ENCODE data around the gene OTOF.
"Not testable (repeated sequence)": the region's sequence is repeated elsewhere in the genome, so short reads cannot be mapped to it uniquely, and the experiment has no call there.

The OTOF gene

GRCh38 chr2:26480566-26481423 is 2.9 kb upstream of the OTOF start:
- no peak for DNase-seq (ENCODE audit: low read depth, low spot score)

DNA sequence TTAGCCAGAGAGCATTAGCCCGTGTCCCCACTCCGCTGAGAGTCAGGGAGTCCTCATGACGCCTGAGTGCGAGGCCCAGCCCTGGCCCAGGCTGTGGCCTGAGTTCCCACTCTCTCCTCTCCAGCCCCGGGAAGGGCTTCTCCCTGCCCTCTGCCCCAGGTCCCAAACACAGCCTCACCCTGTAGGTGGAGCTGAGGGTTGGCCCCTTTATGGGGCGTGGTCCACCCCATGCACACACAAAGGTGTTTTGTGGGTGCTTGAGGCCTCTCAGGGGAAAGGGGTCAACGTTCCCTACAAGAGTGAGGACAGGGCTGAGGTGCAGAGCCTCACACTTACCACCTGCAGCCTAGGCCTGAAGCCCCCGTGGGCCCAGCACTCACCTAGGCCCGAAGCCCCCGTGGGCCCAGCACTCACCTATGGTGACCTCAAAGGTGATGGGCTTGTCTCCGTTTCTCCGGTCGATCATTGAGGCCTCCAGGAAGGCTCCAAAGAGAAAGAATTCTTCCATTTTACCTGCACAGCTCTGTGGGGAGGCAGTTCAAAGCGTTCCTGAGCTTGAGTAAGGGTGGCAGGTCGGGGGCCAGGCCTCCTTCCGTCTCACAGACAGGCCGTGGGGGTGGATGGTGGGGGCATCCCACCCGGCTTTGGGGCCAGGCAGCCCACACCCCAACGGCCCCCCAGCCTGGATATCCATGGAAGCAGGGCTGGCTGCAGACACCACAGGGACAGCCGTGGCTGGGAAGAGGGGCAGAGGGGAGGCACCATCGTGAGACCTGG is 2.1 kb upstream of the OTOF start:
- DNase-seq (ENCODE audit: low read depth, low spot score), result no peak

GRCh38 chr2:26479131-26479788 is 1.3 kb upstream of the OTOF start:
- DNase-seq (ENCODE audit: low read depth, low spot score), result no peak

DNA sequence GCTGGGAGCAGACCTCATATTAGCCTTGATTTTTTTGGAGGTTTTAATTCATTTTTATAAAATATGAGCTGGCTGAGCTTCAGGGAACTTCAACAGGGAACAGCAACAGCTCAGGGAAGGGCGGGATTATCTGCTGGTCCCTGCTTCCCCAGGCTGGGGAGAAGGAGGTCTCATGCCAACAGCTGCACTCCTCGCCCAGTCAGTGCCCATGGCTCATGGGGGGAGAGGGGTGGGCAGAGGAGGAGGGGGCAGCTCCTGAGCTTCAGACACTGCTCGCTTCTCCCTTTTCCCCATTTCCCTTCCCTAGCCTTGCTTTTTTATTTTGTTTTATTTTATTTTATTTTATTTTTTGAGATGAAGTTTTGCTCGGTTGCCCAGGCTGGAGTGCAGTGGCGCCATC is 442 bp upstream of the OTOF start:
- no peak for DNase-seq (ENCODE audit: low read depth, low spot score)

GRCh38 chr2:26477126-26477910 is 606 bp downstream of the OTOF start:
- no peak for DNase-seq (ENCODE audit: low read depth, low spot score)

GRCh38 chr2:26475832-26476501 is 2.0 kb downstream of the OTOF start:
- no peak for DNase-seq (ENCODE audit: low read depth, low spot score)

- DNase-seq (ENCODE audit: low read depth, low spot score), result no peak
Observed at GRCh38 chr2:26475037-26475436, 2.9 kb downstream of the OTOF start.

DNA sequence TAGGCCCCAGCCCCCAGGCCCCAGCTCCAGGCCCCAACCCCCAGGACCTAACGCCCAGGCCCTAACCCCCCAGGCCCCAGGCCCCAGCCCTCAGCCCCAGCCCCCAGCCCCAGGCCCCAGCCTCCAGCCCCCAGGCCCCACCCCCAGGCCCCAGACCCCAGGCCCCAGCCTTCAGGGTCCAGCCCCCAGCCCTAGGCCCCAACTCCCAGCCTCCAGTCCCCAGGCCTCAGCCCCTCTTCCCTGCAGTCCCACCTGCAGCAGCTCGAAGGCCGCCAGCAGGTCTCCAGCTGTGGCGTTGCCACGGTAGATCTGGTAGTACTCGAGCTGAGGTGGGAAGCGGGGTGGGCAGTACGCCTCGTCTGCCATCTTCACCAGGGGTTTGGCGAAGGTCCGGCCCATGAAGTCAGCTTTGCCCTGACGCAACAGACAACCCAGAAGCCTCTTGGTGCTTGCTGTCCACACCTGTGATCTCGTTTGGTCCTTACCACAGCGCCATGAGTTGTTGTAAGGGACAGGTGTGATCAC is 3.6 kb downstream of the OTOF start:
- DNase-seq (ENCODE audit: low read depth, low spot score), result no peak

DNA sequence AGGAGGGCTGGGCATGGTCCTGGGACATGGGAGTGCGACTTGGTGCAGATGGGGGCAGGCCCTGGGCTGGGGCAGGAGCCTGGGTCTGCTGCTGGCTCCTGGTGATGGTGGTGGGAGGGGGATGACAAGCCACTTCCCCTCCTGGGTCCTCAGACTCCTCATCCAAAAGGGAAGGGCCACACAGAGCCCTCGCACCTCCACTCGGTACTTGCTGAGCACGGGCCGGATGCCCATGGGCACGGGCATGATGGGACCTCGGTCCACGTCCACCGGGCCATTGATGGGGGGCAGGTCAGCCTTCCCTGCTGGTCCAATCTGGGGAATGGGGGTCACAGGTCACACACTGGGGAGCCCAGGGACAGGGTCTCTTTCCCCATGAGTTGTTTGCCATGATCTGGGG is 4.1 kb downstream of the OTOF start:
- DNase-seq (ENCODE audit: low read depth, low spot score), result no peak

GRCh38 chr2:26472821-26473655 is 4.9 kb downstream of the OTOF start:
- DNase-seq (ENCODE audit: low read depth, low spot score), result no peak

DNA sequence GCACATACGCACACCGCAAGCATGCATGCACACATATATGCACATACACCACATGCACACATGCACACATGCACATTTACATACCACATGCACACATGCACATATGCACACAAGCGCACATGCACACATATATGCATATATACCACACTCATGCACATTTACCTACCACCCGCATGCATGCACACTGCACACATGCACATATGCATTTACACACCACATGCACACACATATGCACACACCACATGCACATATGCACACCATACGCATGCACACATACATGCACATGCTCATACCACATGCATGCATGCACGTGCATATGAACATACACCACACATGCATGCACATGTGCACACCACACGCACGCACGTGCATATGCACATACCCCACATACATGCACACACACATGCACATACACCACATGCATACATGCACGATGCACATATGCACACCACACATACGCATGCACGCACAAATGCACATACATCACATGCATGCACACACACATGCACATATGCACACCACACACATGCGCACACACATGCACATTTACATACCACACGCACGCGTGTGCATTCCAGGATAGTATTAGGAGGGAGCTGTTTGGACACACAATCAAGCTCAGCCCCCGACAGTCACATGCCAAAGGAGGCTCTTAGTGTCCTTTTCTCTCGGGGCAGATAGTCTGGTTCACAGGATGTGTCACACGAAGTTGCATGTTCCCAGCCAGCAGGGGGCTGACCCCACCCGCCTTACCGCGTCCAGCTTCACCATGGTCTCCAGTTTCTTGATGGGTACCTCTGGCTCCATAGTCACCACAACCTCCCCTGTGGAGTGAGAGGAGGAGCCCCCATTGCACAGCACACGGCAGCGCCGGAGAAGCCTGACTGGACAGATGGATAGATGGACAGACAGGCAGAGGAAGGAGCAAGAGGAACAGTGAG is 5.9 kb downstream of the OTOF start:
- no peak for DNase-seq (ENCODE audit: low read depth, low spot score)

DNA sequence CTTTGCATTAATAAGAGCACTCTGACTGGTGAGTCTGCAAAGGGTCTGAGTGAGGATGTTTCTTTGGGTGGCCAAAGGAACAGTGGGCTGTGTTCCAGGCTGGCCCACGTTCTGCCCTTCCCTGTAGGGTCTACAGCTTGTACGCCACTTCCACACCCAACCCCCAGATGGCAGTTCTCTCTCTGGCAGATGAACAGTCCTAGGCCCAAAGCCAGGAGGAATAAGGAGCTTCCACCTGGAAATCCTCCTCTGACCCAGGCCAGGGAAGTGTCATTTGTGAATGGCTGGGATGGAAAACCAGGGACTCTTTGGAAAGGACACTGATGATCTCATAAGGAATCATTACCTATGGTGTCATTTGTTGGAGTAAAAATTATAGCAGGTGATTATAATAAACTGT is 6.6 kb downstream of the OTOF start:
- DNase-seq (ENCODE audit: low read depth, low spot score), result no peak

DNA sequence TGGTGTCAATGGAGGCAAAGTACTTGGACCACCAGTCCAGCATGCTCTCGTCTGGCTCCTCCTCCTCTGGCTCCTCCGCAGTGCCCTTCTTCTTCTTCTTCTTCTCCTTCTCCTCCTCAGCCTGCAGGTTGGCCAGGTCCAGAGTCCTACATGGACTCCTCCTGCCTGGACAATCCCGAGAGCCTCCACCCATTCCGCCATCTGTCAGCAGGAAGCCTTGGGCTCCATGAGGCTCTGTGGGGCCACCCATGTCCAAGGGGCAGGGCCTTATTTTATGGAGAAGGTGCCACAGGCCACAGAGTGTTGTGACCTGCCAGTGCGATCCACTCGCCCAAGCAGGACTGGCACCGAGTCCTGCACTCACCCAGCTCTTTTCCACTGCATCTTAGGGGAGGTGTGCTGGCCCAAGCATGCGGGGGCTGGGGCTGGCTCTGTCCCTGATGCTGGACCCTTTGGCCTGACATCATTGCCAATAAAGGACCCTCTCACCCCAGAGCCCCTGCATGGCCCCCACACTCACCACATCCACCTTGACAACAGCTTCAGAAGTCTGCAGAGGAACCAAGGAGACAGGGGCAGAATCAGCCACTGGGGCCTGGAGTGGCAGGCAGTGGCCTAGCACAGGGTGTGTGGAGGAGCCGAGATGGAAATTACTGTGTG is 7.2 kb downstream of the OTOF start:
- DNase-seq (ENCODE audit: low read depth, low spot score), result no peak

DNA sequence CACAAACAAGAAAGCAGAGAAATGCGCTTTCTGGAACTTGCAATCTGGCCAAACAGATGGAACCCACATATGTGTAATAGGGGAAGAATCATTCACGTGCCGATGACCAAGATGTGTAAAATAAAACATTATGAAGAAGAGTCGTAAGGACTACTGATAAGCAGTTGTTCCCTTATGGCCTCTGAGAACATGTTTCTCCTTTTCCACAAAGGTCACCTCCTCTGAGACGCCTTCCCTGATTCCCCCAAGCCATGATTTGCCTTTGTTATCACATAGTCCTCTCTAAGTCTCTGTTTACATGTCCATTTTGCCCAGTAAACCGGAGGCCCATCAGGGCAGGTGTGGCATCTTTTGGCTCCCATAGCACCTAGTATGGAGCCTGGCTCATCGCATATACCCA is 8.0 kb downstream of the OTOF start:
- DNase-seq (ENCODE audit: low read depth, low spot score), result no peak

DNA sequence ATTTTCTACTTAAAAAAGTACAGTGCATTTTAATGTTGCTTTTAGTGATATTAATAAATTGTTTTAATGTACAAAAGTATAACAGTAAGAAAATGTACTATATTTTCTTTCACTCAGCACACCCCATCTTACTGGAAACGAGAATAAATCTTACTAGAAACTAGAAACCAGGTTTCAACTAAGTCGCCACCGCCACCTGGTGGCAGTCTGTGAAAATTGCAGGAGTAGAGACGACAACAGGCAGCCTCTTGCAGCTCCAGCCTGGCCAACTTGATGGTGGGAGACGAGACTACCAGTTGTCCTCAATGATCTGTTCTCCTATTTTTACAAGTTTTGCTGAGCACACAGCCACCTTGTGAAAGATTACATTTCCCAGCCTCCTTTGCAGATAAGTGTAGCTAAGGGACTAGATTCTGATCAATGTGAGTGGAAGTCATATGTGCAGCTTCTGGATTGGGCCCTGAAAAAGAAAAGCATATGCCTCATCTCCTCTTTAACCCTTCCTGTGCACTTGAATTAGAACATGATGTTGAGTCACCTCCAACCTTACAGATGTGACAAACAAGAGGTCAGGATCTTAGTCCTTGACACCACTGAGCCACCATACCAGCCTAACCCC is 8.7 kb downstream of the OTOF start:
- peak; percentile 18 for DNase-seq (ENCODE audit: low read depth, low spot score)

- DNase-seq (ENCODE audit: low read depth, low spot score), result not testable (repeated sequence)
Observed at GRCh38 chr2:26468544-26468943, 9.4 kb downstream of the OTOF start.

GRCh38 chr2:26466662-26467310 is 11.1 kb downstream of the OTOF start:
- DNase-seq (ENCODE audit: low read depth, low spot score), result no peak

All from activated naive CD8-positive, alpha-beta T cell treated with anti-CD3 and anti-CD28 coated beads, Interleukin-2, amount 50 U/mL, for 16 hours (primary cell).